GM23338 (cell line): ENCODE measurements around the gene FNDC3A. TPM values are rescaled to one million over a fixed set of nuclear protein-coding genes. Genes with fewer than 3 reads are reported as not detected.

ENCODE experiments used
- ATAC-seq: fragments of 200-7000 bp; cut with Tn5 transposase; 3 replicates; pipeline ENCODE4 v1.9.1; 2020
- DNase-seq: peaks from one replicate; pipeline ENCODE4 v3.0.0-alpha.2; 2015; ENCODE audit warnings: low spot score
- H2AFZ ChIP-seq: fragments of 200-600 bp; sonication (generic); 2 replicates; pipeline ENCODE4 v1.8.0; 2016; ENCODE audit warnings: antibody characterized with exemption, mild to moderate bottlenecking, moderate library complexity
- H3F3A ChIP-seq: fragments of 200-600 bp; sonication (generic); replicated peaks from 2 replicates; pipeline ENCODE4 v1.8.0; 2017; ENCODE audit warnings: antibody characterized with exemption, mixed run types, low read depth
- H3K27ac ChIP-seq: fragments of 200-600 bp; sonication (generic); 2 replicates; pipeline ENCODE4 v1.6.1; 2016; ENCODE audit warnings: low read depth
- H3K27me3 ChIP-seq: fragments of 200-600 bp; sonication (generic); 2 replicates; pipeline ENCODE4 v1.8.0; 2016; ENCODE audit warnings: mild to moderate bottlenecking, mixed run types, moderate library complexity; ENCODE audit not compliant: insufficient read depth
- H3K36me3 ChIP-seq: fragments of 200-600 bp; sonication (generic); 2 replicates; pipeline ENCODE4 v1.8.0; 2016; ENCODE audit warnings: mild to moderate bottlenecking; ENCODE audit not compliant: insufficient read depth
- H3K4me1 ChIP-seq: fragments of 200-600 bp; sonication (generic); 2 replicates; pipeline ENCODE4 v1.8.0; 2016; ENCODE audit warnings: mild to moderate bottlenecking, moderate library complexity; ENCODE audit not compliant: insufficient read depth
- H3K4me2 ChIP-seq: fragments of 200-600 bp; sonication (generic); 2 replicates; pipeline ENCODE4 v1.7.1; 2017; ENCODE audit warnings: mixed run types
- H3K4me3 ChIP-seq: fragments of 200-600 bp; sonication (generic); 2 replicates; pipeline ENCODE4 v1.6.1; 2016; ENCODE audit warnings: mixed run types
- H3K79me2 ChIP-seq: fragments of 200-600 bp; sonication (generic); replicated peaks from 2 replicates; pipeline ENCODE4 v1.8.0; 2017; ENCODE audit warnings: mild to moderate bottlenecking; ENCODE audit not compliant: insufficient read depth
- H3K9me2 ChIP-seq: fragments of 200-600 bp; sonication (generic); 2 replicates; pipeline ENCODE4 v1.8.0; 2017; ENCODE audit not compliant: insufficient read depth
- H4K20me1 ChIP-seq: fragments of 200-600 bp; sonication (generic); replicated peaks from 2 replicates; pipeline ENCODE4 v1.8.0; 2017; ENCODE audit warnings: mild to moderate bottlenecking; ENCODE audit not compliant: insufficient read depth
- H3K27ac Mint-ChIP-seq: 2 replicates; pipeline ENCODE4 v1.8.0; 2020; ENCODE audit warnings: inconsistent platforms, mild to moderate bottlenecking, moderate library complexity, mixed read lengths
- H3K27me3 Mint-ChIP-seq: 3 replicates; pipeline ENCODE4 v1.8.0; 2022; ENCODE audit warnings: low read depth, mild to moderate bottlenecking, moderate library complexity, mixed read lengths, inconsistent platforms; ENCODE audit not compliant: insufficient read depth, poor library complexity
- H3K36me3 Mint-ChIP-seq: 3 replicates; pipeline ENCODE4 v1.8.0; 2021; ENCODE audit warnings: low read depth, mild to moderate bottlenecking, inconsistent platforms, moderate library complexity, mixed read lengths
- H3K4me1 Mint-ChIP-seq: 3 replicates; pipeline ENCODE4 v1.8.0; 2020; ENCODE audit warnings: mild to moderate bottlenecking, inconsistent platforms, mixed read lengths
- H3K4me3 Mint-ChIP-seq: 3 replicates; pipeline ENCODE4 v1.8.0; 2021; ENCODE audit warnings: moderate library complexity, mild to moderate bottlenecking, inconsistent platforms, mixed read lengths
- H3K9me3 Mint-ChIP-seq: 3 replicates; pipeline ENCODE4 v1.8.0; 2020; ENCODE audit warnings: moderate library complexity, mild to moderate bottlenecking, inconsistent platforms, mixed read lengths
- CREB1 ChIP-seq: fragments of 250-450 bp; sonication (Bioruptor Pico); IDR thresholded peaks from 2 replicates; pipeline ENCODE4 v1.5.0; 2020; ENCODE audit warnings: low read depth, mild to moderate bottlenecking, moderate library complexity
- EZH2 ChIP-seq: fragments of 200-600 bp; sonication (generic); IDR thresholded peaks from one replicate; pipeline ENCODE4 v1.8.0; 2017; ENCODE audit warnings: antibody characterized with exemption, mild to moderate bottlenecking, low read depth; ENCODE audit not compliant: unreplicated experiment
- JUNB ChIP-seq: IDR thresholded peaks from one replicate; pipeline ENCODE4 v1.6.1; 2016; ENCODE audit warnings: antibody characterized with exemption; ENCODE audit not compliant: unreplicated experiment
- STAT1 ChIP-seq: IDR thresholded peaks from one replicate; pipeline ENCODE4 v1.6.1; 2016; ENCODE audit warnings: antibody characterized with exemption; ENCODE audit not compliant: unreplicated experiment
- ZNF114 ChIP-seq: fragments of 250-450 bp; sonication (Bioruptor Pico); IDR thresholded peaks from 2 replicates; pipeline ENCODE4 v1.5.0; 2020; ENCODE audit warnings: mild to moderate bottlenecking, moderate library complexity
- ZNF331 ChIP-seq: fragments of 250-450 bp; sonication (Bioruptor Pico); IDR thresholded peaks from 2 replicates; pipeline ENCODE4 v1.5.0; 2020; ENCODE audit warnings: low read depth, mild to moderate bottlenecking, moderate library complexity
- polyA plus RNA-seq: library from polyadenylated mRNA; unstranded; fragments of >200 nt; fragmentation: Nextera tagmentation; extraction: Ambion mirVana; gene quantifications from 2 replicates; pipeline ENCODE4 v1.2.1, GENCODE V29; 2016
- total RNA-seq: library from RNA; depleted of rRNA; stranded (reverse); fragments of >200 nt; shearing (Covaris generic); gene quantifications from 2 replicates; pipeline ENCODE4 v1.2.3, GENCODE V29; 2014
- TF ChIP-seq, protein P1 (sequence below): IDR thresholded peaks from 2 replicates; pipeline ENCODE4 v1.6.1; 2016; ENCODE audit warnings: antibody characterized with exemption
- TF ChIP-seq, protein P2 (sequence below): IDR thresholded peaks from one replicate; pipeline ENCODE4 v1.6.1; 2018; ENCODE audit warnings: antibody characterized with exemption; ENCODE audit not compliant: unreplicated experiment
- TF ChIP-seq, protein P3 (sequence below), 2 experiments: fragments of 200-600 bp in 1 of 2; sonication (generic) in 1 of 2; conservative IDR thresholded peaks; 2 replicates each; pipeline versions ENCODE4 v1.5.1 to v1.6.1; 2016 to 2017; ENCODE audit warnings: antibody characterized with exemption in 2 of 2, low read depth in 2 of 2, mild to moderate bottlenecking in 2 of 2, moderate library complexity in 1 of 2
- TF ChIP-seq, protein P4 (sequence below): fragments of 250-450 bp; sonication (Bioruptor Pico); IDR thresholded peaks from 2 replicates; pipeline ENCODE4 v1.5.0; 2020; ENCODE audit warnings: mild to moderate bottlenecking, moderate library complexity

Gene FNDC3A
- total and polyA plus RNA-seq, 2 experiments from 2014 or later: 10.3 to 31.1 TPM

GRCh38 chr13:49062297-49062896, 86.7 kb downstream of the FNDC3A start (continued):
- no peak for TF ChIP-seq ZNF331 (CRISPR knock-in tag)
- TF ChIP-seq CREB1 (CRISPR knock-in tag): no peak
- no peak for TF ChIP-seq STAT1
- no peak for TF ChIP-seq EZH2
- TF ChIP-seq, protein P1, sequence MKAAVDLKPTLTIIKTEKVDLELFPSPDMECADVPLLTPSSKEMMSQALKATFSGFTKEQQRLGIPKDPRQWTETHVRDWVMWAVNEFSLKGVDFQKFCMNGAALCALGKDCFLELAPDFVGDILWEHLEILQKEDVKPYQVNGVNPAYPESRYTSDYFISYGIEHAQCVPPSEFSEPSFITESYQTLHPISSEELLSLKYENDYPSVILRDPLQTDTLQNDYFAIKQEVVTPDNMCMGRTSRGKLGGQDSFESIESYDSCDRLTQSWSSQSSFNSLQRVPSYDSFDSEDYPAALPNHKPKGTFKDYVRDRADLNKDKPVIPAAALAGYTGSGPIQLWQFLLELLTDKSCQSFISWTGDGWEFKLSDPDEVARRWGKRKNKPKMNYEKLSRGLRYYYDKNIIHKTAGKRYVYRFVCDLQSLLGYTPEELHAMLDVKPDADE: no peak
- TF ChIP-seq, protein P2, sequence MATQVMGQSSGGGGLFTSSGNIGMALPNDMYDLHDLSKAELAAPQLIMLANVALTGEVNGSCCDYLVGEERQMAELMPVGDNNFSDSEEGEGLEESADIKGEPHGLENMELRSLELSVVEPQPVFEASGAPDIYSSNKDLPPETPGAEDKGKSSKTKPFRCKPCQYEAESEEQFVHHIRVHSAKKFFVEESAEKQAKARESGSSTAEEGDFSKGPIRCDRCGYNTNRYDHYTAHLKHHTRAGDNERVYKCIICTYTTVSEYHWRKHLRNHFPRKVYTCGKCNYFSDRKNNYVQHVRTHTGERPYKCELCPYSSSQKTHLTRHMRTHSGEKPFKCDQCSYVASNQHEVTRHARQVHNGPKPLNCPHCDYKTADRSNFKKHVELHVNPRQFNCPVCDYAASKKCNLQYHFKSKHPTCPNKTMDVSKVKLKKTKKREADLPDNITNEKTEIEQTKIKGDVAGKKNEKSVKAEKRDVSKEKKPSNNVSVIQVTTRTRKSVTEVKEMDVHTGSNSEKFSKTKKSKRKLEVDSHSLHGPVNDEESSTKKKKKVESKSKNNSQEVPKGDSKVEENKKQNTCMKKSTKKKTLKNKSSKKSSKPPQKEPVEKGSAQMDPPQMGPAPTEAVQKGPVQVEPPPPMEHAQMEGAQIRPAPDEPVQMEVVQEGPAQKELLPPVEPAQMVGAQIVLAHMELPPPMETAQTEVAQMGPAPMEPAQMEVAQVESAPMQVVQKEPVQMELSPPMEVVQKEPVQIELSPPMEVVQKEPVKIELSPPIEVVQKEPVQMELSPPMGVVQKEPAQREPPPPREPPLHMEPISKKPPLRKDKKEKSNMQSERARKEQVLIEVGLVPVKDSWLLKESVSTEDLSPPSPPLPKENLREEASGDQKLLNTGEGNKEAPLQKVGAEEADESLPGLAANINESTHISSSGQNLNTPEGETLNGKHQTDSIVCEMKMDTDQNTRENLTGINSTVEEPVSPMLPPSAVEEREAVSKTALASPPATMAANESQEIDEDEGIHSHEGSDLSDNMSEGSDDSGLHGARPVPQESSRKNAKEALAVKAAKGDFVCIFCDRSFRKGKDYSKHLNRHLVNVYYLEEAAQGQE: no peak
- TF ChIP-seq, protein P3, sequence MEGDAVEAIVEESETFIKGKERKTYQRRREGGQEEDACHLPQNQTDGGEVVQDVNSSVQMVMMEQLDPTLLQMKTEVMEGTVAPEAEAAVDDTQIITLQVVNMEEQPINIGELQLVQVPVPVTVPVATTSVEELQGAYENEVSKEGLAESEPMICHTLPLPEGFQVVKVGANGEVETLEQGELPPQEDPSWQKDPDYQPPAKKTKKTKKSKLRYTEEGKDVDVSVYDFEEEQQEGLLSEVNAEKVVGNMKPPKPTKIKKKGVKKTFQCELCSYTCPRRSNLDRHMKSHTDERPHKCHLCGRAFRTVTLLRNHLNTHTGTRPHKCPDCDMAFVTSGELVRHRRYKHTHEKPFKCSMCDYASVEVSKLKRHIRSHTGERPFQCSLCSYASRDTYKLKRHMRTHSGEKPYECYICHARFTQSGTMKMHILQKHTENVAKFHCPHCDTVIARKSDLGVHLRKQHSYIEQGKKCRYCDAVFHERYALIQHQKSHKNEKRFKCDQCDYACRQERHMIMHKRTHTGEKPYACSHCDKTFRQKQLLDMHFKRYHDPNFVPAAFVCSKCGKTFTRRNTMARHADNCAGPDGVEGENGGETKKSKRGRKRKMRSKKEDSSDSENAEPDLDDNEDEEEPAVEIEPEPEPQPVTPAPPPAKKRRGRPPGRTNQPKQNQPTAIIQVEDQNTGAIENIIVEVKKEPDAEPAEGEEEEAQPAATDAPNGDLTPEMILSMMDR (conservative IDR thresholded peaks at IDR 0.05; ENCODE audit: low read depth in 2 of 2): no peak
- no peak for TF ChIP-seq JUNB

- Histone ChIP-seq H3K4me1 (peaks cover 5% of the 10 kb centered on the region), H4K20me1 (no peaks in the 10 kb centered on the region; the same call in 1 of the 2 replicates), H3K4me2 (no peak overlapping the region), H3F3A (no peaks in the 10 kb centered on the region), H3K27me3 (no peaks in the 10 kb centered on the region), H3K4me3 (no peak overlapping the region), H3K36me3 (no peaks in the 10 kb centered on the region), H3K9me2 (no peaks in the 10 kb centered on the region), H3K27ac (no peak overlapping the region), H3K79me2 (no peaks in the 10 kb centered on the region), H2AFZ (no peak overlapping the region)
- H3K9me3 Mint-ChIP-seq: no peaks in the 10 kb centered on the region
- DNase-seq (no peak), ATAC-seq (no peak)
- no peak overlapping the region for H3K27ac Mint-ChIP-seq
- peaks cover 8% of the 10 kb centered on the region; the same call in 2 of the 3 replicates for H3K4me1 Mint-ChIP-seq
- peaks cover 16% of the 10 kb centered on the region for H3K36me3 Mint-ChIP-seq
- H3K4me3 Mint-ChIP-seq: no peak overlapping the region
- H3K27me3 Mint-ChIP-seq: no peaks in the 10 kb centered on the region
- TF ChIP-seq, protein P1: no peak
- TF ChIP-seq JUNB (no peak), ZNF114 (no peak), ZNF331 (CRISPR knock-in tag) (no peak), CREB1 (CRISPR knock-in tag) (no peak), EZH2 (no peak)
- TF ChIP-seq, protein P4, sequence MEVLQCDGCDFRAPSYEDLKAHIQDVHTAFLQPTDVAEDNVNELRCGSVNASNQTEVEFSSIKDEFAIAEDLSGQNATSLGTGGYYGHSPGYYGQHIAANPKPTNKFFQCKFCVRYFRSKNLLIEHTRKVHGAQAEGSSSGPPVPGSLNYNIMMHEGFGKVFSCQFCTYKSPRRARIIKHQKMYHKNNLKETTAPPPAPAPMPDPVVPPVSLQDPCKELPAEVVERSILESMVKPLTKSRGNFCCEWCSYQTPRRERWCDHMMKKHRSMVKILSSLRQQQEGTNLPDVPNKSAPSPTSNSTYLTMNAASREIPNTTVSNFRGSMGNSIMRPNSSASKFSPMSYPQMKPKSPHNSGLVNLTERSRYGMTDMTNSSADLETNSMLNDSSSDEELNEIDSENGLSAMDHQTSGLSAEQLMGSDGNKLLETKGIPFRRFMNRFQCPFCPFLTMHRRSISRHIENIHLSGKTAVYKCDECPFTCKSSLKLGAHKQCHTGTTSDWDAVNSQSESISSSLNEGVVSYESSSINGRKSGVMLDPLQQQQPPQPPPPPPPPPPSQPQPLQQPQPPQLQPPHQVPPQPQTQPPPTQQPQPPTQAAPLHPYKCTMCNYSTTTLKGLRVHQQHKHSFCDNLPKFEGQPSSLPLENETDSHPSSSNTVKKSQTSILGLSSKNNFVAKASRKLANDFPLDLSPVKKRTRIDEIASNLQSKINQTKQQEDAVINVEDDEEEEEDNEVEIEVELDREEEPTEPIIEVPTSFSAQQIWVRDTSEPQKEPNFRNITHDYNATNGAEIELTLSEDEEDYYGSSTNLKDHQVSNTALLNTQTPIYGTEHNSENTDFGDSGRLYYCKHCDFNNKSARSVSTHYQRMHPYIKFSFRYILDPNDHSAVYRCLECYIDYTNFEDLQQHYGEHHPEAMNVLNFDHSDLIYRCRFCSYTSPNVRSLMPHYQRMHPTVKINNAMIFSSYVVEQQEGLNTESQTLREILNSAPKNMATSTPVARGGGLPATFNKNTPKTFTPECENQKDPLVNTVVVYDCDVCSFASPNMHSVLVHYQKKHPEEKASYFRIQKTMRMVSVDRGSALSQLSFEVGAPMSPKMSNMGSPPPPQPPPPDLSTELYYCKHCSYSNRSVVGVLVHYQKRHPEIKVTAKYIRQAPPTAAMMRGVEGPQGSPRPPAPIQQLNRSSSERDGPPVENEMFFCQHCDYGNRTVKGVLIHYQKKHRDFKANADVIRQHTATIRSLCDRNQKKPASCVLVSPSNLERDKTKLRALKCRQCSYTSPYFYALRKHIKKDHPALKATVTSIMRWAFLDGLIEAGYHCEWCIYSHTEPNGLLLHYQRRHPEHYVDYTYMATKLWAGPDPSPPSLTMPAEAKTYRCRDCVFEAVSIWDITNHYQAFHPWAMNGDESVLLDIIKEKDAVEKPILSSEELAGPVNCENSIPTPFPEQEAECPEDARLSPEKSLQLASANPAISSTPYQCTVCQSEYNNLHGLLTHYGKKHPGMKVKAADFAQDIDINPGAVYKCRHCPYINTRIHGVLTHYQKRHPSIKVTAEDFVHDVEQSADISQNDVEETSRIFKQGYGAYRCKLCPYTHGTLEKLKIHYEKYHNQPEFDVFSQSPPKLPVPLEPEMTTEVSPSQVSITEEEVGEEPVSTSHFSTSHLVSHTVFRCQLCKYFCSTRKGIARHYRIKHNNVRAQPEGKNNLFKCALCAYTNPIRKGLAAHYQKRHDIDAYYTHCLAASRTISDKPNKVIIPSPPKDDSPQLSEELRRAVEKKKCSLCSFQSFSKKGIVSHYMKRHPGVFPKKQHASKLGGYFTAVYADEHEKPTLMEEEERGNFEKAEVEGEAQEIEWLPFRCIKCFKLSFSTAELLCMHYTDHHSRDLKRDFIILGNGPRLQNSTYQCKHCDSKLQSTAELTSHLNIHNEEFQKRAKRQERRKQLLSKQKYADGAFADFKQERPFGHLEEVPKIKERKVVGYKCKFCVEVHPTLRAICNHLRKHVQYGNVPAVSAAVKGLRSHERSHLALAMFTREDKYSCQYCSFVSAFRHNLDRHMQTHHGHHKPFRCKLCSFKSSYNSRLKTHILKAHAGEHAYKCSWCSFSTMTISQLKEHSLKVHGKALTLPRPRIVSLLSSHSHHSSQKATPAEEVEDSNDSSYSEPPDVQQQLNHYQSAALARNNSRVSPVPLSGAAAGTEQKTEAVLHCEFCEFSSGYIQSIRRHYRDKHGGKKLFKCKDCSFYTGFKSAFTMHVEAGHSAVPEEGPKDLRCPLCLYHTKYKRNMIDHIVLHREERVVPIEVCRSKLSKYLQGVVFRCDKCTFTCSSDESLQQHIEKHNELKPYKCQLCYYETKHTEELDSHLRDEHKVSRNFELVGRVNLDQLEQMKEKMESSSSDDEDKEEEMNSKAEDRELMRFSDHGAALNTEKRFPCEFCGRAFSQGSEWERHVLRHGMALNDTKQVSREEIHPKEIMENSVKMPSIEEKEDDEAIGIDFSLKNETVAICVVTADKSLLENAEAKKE (CRISPR knock-in tag): no peak
Measured at GRCh38 chr13:49063011-49063410, 87.3 kb downstream of the FNDC3A start.
